Neural cell (in vitro differentiated cells): ENCODE results near the gene ZP1. TPM values are rescaled to one million over a fixed set of nuclear protein-coding genes. Genes with fewer than 3 reads are reported as not detected.

ENCODE experiments used
- H2AFZ ChIP-seq: fragments of 200-600, 300-800 bp; sonication (generic), shearing (Covaris generic); 2 replicates; pipeline ENCODE4 v1.6.0; 2014; ENCODE audit warnings: low read depth, mild to moderate bottlenecking, antibody characterized with exemption, low read length, moderate library complexity
- H3F3A ChIP-seq: fragments of 200-600 bp; shearing (Covaris generic); 2 replicates; pipeline ENCODE4 v1.6.1; 2016; ENCODE audit warnings: mild to moderate bottlenecking, moderate library complexity, mixed read lengths, antibody characterized with exemption, low read length; ENCODE audit not compliant: insufficient read depth, poor library complexity, severe bottlenecking
- H3K27ac ChIP-seq: fragments of 200-600, 300-800 bp; sonication (generic), shearing (Covaris generic); 2 replicates; pipeline ENCODE4 v1.5.1; 2014; ENCODE audit warnings: mild to moderate bottlenecking, low read length, moderate library complexity
- H3K27me3 ChIP-seq: fragments of 300-800, 200-600 bp; sonication (generic), shearing (Covaris generic); 2 replicates; pipeline ENCODE4 v1.6.0; 2014; ENCODE audit warnings: mild to moderate bottlenecking, low read depth, low read length, moderate library complexity; ENCODE audit not compliant: insufficient read depth
- H3K36me3 ChIP-seq: fragments of 300-800, 200-600 bp; sonication (generic), shearing (Covaris generic); 2 replicates; pipeline ENCODE4 v1.5.1; 2014; ENCODE audit warnings: mild to moderate bottlenecking, antibody characterized with exemption, low read length, moderate library complexity; ENCODE audit not compliant: insufficient read depth
- H3K4me2 ChIP-seq: fragments of 300-800, 200-600 bp; sonication (generic), shearing (Covaris generic); 2 replicates; pipeline ENCODE4 v1.6.0; 2014; ENCODE audit warnings: mild to moderate bottlenecking, low read length
- H3K4me3 ChIP-seq: fragments of 300-800, 200-600 bp; sonication (generic), shearing (Covaris generic); 2 replicates; pipeline ENCODE4 v1.5.1; 2014; ENCODE audit warnings: mild to moderate bottlenecking, low read length, moderate library complexity
- H3K79me2 ChIP-seq: fragments of 200-600 bp; shearing (Covaris generic); replicated peaks from 2 replicates; pipeline ENCODE4 v1.6.0; 2014; ENCODE audit warnings: mild to moderate bottlenecking, low read length, moderate library complexity; ENCODE audit not compliant: insufficient read depth
- H3K9ac ChIP-seq: fragments of 300-800, 200-600 bp; sonication (generic), shearing (Covaris generic); 2 replicates; pipeline ENCODE4 v1.6.1; 2016; ENCODE audit warnings: mild to moderate bottlenecking, low read length, mixed read lengths
- H3K9me2 ChIP-seq: fragments of 200-600 bp; shearing (Covaris generic); 2 replicates; pipeline ENCODE4 v1.6.1; 2016; ENCODE audit warnings: mild to moderate bottlenecking, low read length, mixed read lengths; ENCODE audit not compliant: insufficient read depth
- H3K9me3 ChIP-seq: fragments of 200-600, 300-800 bp; sonication (generic), shearing (Covaris generic); 2 replicates; pipeline ENCODE4 v1.6.1; 2016; ENCODE audit warnings: mild to moderate bottlenecking, mixed run types, low read length, moderate library complexity, mixed read lengths
- H4K20me1 ChIP-seq: fragments of 200-600 bp; shearing (Covaris generic); 2 replicates; pipeline ENCODE4 v1.6.1; 2016; ENCODE audit warnings: mild to moderate bottlenecking, mixed run types; ENCODE audit not compliant: insufficient read depth
- CTCF ChIP-seq: fragments of 450-650 bp; IDR thresholded peaks from 2 replicates; pipeline ENCODE4 v1.5.1; 2014; ENCODE audit warnings: antibody characterized with exemption, mild to moderate bottlenecking, moderate library complexity; ENCODE audit not compliant: poor library complexity, severe bottlenecking
- EP300 ChIP-seq: fragments of 450-650 bp; conservative IDR thresholded peaks from 2 replicates; pipeline ENCODE4 v1.6.1; 2014; ENCODE audit warnings: antibody characterized with exemption, mild to moderate bottlenecking, moderate library complexity; ENCODE audit not compliant: poor library complexity, severe bottlenecking
- EZH2 ChIP-seq: fragments of 200-600, 300-800 bp; shearing (Covaris generic), sonication (generic); IDR thresholded peaks from 2 replicates; pipeline ENCODE4 v1.6.1; 2014; ENCODE audit warnings: antibody characterized with exemption, low read length, borderline replicate concordance, mild to moderate bottlenecking; ENCODE audit not compliant: insufficient read depth, poor library complexity, severe bottlenecking
- MXI1 ChIP-seq: fragments of 450-650 bp; conservative IDR thresholded peaks from 2 replicates; pipeline ENCODE4 v1.6.1; 2014; ENCODE audit warnings: antibody characterized with exemption, mild to moderate bottlenecking; ENCODE audit not compliant: poor library complexity, severe bottlenecking
- POLR2AphosphoS5 ChIP-seq: IDR thresholded peaks from 2 replicates; pipeline ENCODE4 v1.6.1; 2012
- REST ChIP-seq: IDR thresholded peaks from 2 replicates; pipeline ENCODE4 v1.6.1; 2012; ENCODE audit warnings: borderline replicate concordance
- SMC3 ChIP-seq: fragments of 450-650 bp; conservative IDR thresholded peaks from 2 replicates; pipeline ENCODE4 v1.6.1; 2014; ENCODE audit warnings: antibody characterized with exemption, mild to moderate bottlenecking, moderate library complexity; ENCODE audit not compliant: poor library complexity
- TAF1 ChIP-seq: IDR thresholded peaks from 2 replicates; pipeline ENCODE4 v1.6.1; 2012; ENCODE audit warnings: low read depth
- polyA plus RNA-seq: library from polyadenylated mRNA; depleted of rRNA; stranded (reverse); fragments of >200 nt; gene quantifications from 2 replicates; pipeline ENCODE4 v1.2.3, GENCODE V29; 2014

ZP1 gene
- polyA plus RNA-seq, 1 donor from 2014 or later, result 1.5 TPM

- Histone ChIP-seq H3K27me3 (no peaks in the 10 kb centered on the region), H3K27ac (peak overlapping the region; percentile 83), H3K9ac (peak overlapping the region; percentile 87), H3K9me3 (no peaks in the 10 kb centered on the region), H3K36me3 (no peaks in the 10 kb centered on the region), H3K4me2 (peak overlapping the region; percentile 85), H3K4me3 (peak overlapping the region; percentile 86), H2AFZ (peak overlapping the region; percentile 3), H4K20me1 (no peaks in the 10 kb centered on the region), H3K9me2 (no peaks in the 10 kb centered on the region), H3K79me2 (peaks cover 26% of the 10 kb centered on the region), H3F3A (no peaks in the 10 kb centered on the region)
- TF ChIP-seq SMC3 (no peak), POLR2AphosphoS5 (no peak), REST (peak; percentile 58), EZH2 (no peak)
Measured at GRCh38 chr11:60905551-60906113, 38.3 kb downstream of the ZP1 start.

- no peaks in the 10 kb centered on the region for H3K9me3 ChIP-seq
- H3K9me2 ChIP-seq, result no peaks in the 10 kb centered on the region
- peak within 1 kb of the TSS; percentile 85 for H3K4me2 ChIP-seq
- peaks cover 26% of the 10 kb centered on the region for H3K79me2 ChIP-seq
- H2AFZ ChIP-seq, result peak within 1 kb of the TSS; percentile 36
- H3K36me3 ChIP-seq, result no peaks in the 10 kb centered on the region
- peak within 1 kb of the TSS; percentile 83 for H3K27ac ChIP-seq
- H3K27me3 ChIP-seq, result no peaks in the 10 kb centered on the region
- no peaks in the 10 kb centered on the region for H3F3A ChIP-seq
- peak within 1 kb of the TSS; percentile 87 for H3K9ac ChIP-seq
- peak within 1 kb of the TSS; percentile 86 for H3K4me3 ChIP-seq
- TF ChIP-seq TAF1 (no peak), CTCF (no peak), EZH2 (no peak), REST (peak; percentile 21), POLR2AphosphoS5 (peak; percentile 92), SMC3 (peak; percentile 56), EP300 (no peak), MXI1 (peak; percentile 97)
- H4K20me1 ChIP-seq, result no peaks in the 10 kb centered on the region
Measured at GRCh38 chr11:60906132-60906972, 39.0 kb downstream of the ZP1 start, which contains the start of gene PRPF19. TSS of gene PRPF19 (minus strand) at chr11:60906585. CDS start at chr11:60906382, 203 bp downstream.
